Uterus (tissue), 2 donors: ENCODE measurements around the gene EPHA10.

ENCODE experiments used
- CTCF ChIP-seq, 4 experiments: fragments of 200-600 bp in 2 of 4; fragments of 450-650 bp in 2 of 4; sonication (generic) in 2 of 4; IDR thresholded peaks; one replicate each; pipeline ENCODE4 v1.5.1; 2016 to 2019; ENCODE audit warnings: antibody characterized with exemption in 4 of 4, mild to moderate bottlenecking in 2 of 4, moderate library complexity in 1 of 4
- POLR2A ChIP-seq, 2 donors: fragments of 450-650 bp; IDR thresholded peaks; one replicate each; pipeline ENCODE4 v1.6.1; 2016; ENCODE audit warnings: antibody characterized with exemption in 2 of 2, mild to moderate bottlenecking in 1 of 2, moderate library complexity in 1 of 2

GRCh38 chr1:37688926-37689325, 76.0 kb downstream of the EPHA10 start:
- TF ChIP-seq CTCF (IDR thresholded peaks at IDR 0.05) (no peak), POLR2A (IDR thresholded peaks at IDR 0.05) (no peak)
